NCI-H524 (cell line): ENCODE data around the gene TMEM132C.

Source experiments
- DNase-seq, 2 experiments: peaks; one replicate each; lab custom pipeline; 2025; lab: John Stamatoyannopoulos, UW

Gene TMEM132C

DNA sequence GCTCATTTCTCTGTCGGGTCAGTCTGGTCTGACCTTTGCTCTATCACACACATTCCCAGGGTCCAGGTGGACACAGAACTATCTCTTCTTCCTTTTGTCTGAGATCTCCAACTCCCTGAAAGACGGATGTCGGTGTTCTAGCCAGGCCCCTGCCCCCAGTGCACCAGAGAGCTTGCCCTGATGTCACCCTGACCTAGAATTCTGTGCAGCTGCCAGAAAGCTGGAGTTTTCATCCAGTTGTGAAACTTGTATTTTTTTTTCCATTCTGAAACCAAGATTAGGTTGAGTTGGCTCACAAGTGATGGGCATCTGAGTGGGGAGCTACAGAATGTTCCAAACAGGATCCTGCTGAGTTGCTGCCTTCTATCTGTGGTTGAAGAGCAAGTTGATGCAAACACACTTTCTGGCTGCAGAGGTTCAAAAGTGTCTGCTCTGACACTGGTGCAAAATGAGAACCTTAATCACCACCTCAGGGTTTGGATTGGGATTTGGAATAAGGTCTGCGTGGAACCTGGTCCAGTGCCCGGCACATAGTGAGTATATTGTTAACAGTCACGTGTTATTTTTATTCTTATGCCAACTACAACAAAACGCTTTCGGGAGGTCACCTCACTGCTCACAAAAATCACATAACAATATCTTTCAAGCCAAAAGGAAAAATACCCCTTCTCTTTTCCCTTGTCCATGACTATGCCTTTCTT lies 345.3 kb downstream of the TMEM132C start:
- DNase-seq = no peak

GRCh38 chr12:128613837-128614590 lies 347.0 kb downstream of the TMEM132C start:
- DNase-seq = peak; percentile 62 to 87

DNA sequence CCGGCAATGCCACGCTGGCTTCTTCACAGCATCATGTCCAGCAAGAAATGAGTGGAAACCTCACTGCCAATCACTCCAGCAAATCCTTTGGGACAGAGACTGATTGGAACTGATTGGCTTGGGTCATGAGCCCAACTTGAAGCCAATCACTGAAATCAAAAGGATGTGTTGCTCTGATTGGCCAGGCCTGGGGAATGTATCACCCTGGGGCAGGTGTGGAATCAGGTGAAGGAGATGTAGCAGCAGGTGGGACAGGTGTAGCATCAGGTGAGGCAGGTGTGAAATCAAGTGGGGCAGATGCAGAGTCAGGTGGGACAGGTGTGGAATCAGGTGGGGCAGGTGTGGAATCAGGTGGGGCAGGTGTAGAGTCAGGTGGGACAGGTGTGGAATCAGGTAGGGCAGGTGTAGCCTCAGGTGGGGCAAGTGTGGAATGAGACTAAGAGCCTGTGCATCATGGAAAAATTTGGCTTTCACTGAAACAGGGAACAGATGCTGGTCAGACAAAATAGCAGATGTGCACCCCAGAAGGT lies 350.4 kb downstream of the TMEM132C start:
- DNase-seq = peak in 1 of 2 experiments; percentile 55

DNA sequence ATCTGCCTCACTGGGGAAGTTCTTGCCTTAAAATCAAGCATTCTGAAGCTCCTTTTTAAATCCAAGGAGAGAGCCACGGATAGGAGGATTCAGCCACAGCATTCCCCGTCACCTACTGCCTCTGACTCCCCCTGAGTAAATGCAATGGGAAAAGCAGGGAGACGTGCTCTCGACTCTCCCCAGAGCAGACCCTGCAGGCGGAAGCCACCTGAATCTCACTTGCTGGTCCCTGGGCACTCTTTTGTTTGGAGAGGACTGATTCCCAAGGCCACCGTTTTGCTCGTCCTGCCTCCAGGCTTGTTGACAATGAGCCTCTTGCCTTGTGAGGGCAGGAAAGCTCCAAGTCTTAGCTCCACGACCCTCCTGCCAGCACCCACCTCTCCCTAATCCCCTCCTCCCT lies 352.3 kb downstream of the TMEM132C start:
- peak in 1 of 2 experiments; percentile 25 for DNase-seq

GRCh38 chr12:128621304-128621703 lies 354.3 kb downstream of the TMEM132C start:
- no peak for DNase-seq

- DNase-seq = no peak
Observed at GRCh38 chr12:128623748-128624147, 356.8 kb downstream of the TMEM132C start.

- peak; percentile 32 to 50 for DNase-seq
Observed at GRCh38 chr12:128626808-128627320, 359.9 kb downstream of the TMEM132C start.

- no peak for DNase-seq
Observed at GRCh38 chr12:128627659-128628058, 360.7 kb downstream of the TMEM132C start.

DNA sequence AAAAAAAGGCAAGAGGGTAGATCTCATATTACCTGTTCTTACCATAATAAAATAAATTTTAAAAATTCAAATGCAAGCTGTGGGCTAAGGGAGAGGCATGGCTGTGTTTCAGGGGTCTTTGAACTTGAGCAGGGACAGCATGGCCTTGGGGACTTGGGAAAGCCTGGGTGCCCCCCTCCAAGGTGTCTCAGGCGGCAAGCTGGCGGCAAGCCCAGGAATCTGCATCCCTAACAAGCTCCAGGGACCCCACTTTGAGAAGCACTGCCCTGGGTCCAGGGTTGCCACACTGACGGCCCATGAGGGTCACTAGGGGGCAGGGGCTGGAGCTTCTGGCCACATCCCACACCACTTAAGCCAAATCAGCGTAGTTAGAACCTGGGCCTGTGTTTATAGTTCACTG lies 363.0 kb downstream of the TMEM132C start:
- DNase-seq = no peak

- DNase-seq = peak; percentile 74 to 90
Observed at GRCh38 chr12:128637642-128638606, 371.0 kb downstream of the TMEM132C start.

DNA sequence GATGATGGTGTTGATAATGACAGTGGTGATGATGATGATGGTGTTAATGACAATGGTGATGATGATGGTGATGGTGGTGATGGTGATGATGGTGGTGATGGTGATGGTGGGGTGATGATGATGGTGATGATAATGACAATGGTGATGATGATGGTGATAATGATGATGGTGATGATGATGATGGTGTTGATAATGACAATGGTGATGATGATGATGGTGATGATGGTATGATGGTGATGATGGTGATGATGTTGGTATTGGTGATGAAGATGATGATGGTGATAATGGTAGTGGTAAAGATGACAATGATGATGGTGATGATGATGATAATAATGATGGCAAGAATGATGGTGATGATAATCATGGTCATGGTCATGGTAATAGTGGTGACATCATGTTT lies 372.1 kb downstream of the TMEM132C start:
- DNase-seq = no peak

- peak; percentile 44 to 78 for DNase-seq
Observed at GRCh38 chr12:128643155-128643554, 376.2 kb downstream of the TMEM132C start.

GRCh38 chr12:128644664-128645296 lies 377.8 kb downstream of the TMEM132C start:
- DNase-seq = peak; percentile 35 to 67

GRCh38 chr12:128649902-128650301 lies 382.9 kb downstream of the TMEM132C start:
- no peak for DNase-seq

GRCh38 chr12:128652136-128652751 lies 385.3 kb downstream of the TMEM132C start:
- no peak for DNase-seq

DNA sequence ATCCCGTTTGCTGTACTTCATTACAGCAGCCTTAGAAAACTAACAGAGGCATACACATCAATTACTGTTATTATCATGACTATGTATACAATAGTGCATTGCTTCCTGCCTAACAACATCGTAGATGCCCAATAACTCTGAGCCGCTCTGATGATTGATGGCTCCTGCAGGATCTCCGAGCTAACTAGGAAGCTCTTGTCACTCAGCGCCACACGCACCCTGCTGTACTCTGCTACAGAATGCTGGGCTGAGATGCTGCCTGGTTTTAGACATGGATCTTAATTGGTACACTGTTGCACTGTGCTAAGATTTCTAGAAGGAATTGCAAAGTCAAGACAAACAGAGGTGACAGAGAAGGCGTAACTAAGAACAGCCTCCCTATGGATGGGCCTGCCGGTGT lies 387.5 kb downstream of the TMEM132C start:
- DNase-seq = no peak

- DNase-seq = no peak
Observed at GRCh38 chr12:128657378-128657777, 390.4 kb downstream of the TMEM132C start.

DNA sequence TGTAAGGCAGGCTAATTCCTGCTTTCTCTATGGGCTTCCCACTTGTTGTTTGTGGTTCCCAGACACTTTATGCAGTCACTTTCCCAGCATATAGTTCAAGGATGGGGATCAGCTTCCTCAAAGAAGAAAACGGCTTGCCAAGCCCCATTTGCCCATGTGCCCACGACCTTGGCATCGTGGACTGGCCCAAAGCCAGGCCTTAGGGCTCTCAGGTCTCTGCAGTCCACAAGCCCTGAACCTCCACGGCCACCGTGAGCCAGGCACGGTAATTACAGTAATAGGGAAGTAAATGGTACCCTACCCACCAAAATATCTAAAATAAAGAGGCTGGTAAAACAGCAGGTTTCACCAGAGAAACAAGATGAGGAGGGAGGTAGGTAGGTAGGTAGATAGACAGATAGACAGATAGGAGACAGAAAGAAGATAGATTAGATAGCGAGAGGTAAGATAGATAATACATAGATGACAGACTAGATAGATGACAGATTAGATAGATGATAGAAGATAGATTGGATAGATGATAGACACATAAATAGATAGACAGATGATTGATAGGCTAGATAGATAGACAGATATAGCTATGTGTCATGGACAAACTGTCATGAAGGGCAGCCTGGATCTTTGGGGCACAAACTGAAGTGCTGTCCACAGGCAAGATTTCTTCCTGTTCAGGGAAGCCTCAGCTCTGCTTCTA lies 393.7 kb downstream of the TMEM132C start:
- no peak for DNase-seq

DNA sequence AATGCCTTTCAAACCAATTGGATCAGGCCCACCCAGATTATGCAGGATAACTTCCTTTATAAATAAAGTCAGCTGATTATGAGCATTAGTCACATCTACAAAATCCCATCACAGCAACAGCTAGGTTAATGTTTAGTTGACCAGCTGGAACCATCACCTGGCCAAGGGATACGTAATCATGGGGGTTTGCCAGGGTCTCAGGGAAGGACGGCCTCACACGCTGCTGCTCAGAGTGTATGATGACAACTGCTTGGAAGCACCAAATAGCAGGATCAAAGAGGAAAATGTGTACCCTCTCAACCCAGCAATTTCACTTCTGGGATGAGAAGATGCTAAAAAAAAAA lies 394.2 kb downstream of the TMEM132C start:
- DNase-seq = peak; percentile 82 to 92

DNA sequence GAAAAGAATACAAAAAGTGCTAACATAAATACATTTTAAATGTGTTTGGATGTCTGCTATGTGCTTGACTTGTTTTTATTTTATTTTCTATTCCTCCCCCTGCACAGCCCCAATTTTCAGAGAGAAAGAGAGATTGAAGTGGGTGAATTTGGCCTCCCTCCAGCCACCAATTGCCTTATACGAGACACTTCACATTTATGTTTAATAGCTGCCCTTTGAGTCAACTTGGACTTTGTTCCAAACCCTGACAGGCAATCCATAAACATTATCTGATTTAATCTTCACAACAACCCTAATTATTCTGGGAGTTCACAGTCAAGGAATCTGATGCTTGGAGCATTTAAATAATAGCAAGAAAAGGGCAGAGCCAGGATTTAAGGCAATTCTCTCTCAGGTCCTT lies 395.1 kb downstream of the TMEM132C start:
- DNase-seq = peak in 1 of 2 experiments; percentile 45
